PC-3 (cell line): ENCODE measurements around the gene WNK2. TPM values are rescaled to one million over a fixed set of nuclear protein-coding genes. Genes with fewer than 3 reads are reported as not detected.

Experiments
- ATAC-seq: fragments of 200-7000 bp; cut with Tn5 transposase; 2 replicates; pipeline ENCODE4 v1.9.1; 2020; ENCODE audit warnings: mild to moderate bottlenecking, moderate library complexity
- BruUV-seq: library from RNA; stranded (reverse); fragments of 400-500 nt; replicated peaks from 2 replicates; lab custom pipeline; 2021; lab: Mats Ljungman, UMichigan
- CTCF ChIA-PET: fragments of 300-600 bp; sonication (Branson Sonifier 250); formaldehyde crosslinking; loops from one replicate; lab custom pipeline; 2022; ENCODE audit warnings: antibody characterized with exemption; lab: Charles Lee
- POLR2A ChIA-PET: fragments of 300-600 bp; sonication (Branson Sonifier 250); formaldehyde crosslinking; loops from one replicate; lab custom pipeline; 2022; ENCODE audit warnings: antibody characterized with exemption; ENCODE audit not compliant: unreplicated experiment; lab: Charles Lee
- DNase-seq: peaks from one replicate; pipeline ENCODE4 v3.0.0-alpha.2; 2015
- H2AFZ ChIP-seq: fragments of 300-600 bp; sonication (generic); 2 replicates; pipeline ENCODE4 v1.6.0; 2016; ENCODE audit warnings: antibody characterized with exemption, low read length
- H3F3A ChIP-seq: fragments of 300-600 bp; sonication (generic); one replicate; pipeline ENCODE4 v1.6.0; 2017; ENCODE audit warnings: antibody characterized with exemption, low read length, control low read depth, mild to moderate bottlenecking; ENCODE audit not compliant: unreplicated experiment
- H3K27ac ChIP-seq: fragments of 300-600 bp; sonication (generic); 2 replicates; pipeline ENCODE4 v1.5.1; 2016; ENCODE audit warnings: mild to moderate bottlenecking, low read length
- H3K27me3 ChIP-seq: fragments of 300-600 bp; sonication (generic); 2 replicates; pipeline ENCODE4 v1.6.1; 2016; ENCODE audit warnings: low read length, mixed read lengths
- H3K36me3 ChIP-seq: fragments of 300-600 bp; sonication (generic); 2 replicates; pipeline ENCODE4 v1.6.1; 2016; ENCODE audit warnings: low read depth, mixed run types, low read length, mixed read lengths
- H3K4me1 ChIP-seq: fragments of 300-600 bp; sonication (generic); 2 replicates; pipeline ENCODE4 v1.5.1; 2016; ENCODE audit warnings: low read length; ENCODE audit not compliant: insufficient read depth
- H3K4me2 ChIP-seq: fragments of 300-600 bp; sonication (generic); 2 replicates; pipeline ENCODE4 v1.6.0; 2016; ENCODE audit warnings: low read length
- H3K4me3 ChIP-seq: fragments of 300-600 bp; sonication (generic); 2 replicates; pipeline ENCODE4 v1.5.1; 2016; ENCODE audit warnings: mild to moderate bottlenecking, low read length, mixed read lengths
- H3K79me2 ChIP-seq: fragments of 300-600 bp; sonication (generic); 2 replicates; pipeline ENCODE4 v1.6.1; 2017; ENCODE audit warnings: low read length, mixed read lengths
- H3K9ac ChIP-seq: fragments of 300-600 bp; sonication (generic); 2 replicates; pipeline ENCODE4 v1.6.0; 2016; ENCODE audit warnings: mild to moderate bottlenecking, low read length
- H3K9me2 ChIP-seq: fragments of 300-600 bp; sonication (generic); replicated peaks from 2 replicates; pipeline ENCODE4 v1.6.1; 2016; ENCODE audit warnings: mixed run types, low read length, mixed read lengths
- H3K9me3 ChIP-seq: fragments of 300-600 bp; sonication (generic); 2 replicates; pipeline ENCODE4 v1.6.1; 2016; ENCODE audit warnings: low read length, mixed read lengths
- H4K20me1 ChIP-seq: fragments of 300-600 bp; sonication (generic); 2 replicates; pipeline ENCODE4 v1.6.1; 2016; ENCODE audit warnings: low read length, mixed read lengths
- CTCF ChIP-seq: fragments of 300-600 bp; sonication (generic); conservative IDR thresholded peaks from 2 replicates; pipeline ENCODE4 v1.5.1; 2017; ENCODE audit warnings: antibody characterized with exemption, low read depth, mild to moderate bottlenecking, low read length
- EZH2 ChIP-seq: fragments of 300-600 bp; sonication (generic); IDR thresholded peaks from one replicate; pipeline ENCODE4 v1.6.1; 2017; ENCODE audit warnings: antibody characterized with exemption, mild to moderate bottlenecking, low read length; ENCODE audit not compliant: unreplicated experiment
- EZH2phosphoT487 ChIP-seq: fragments of 300-600 bp; sonication (generic); IDR thresholded peaks from 2 replicates; pipeline ENCODE4 v1.6.1; 2018; ENCODE audit warnings: mild to moderate bottlenecking, antibody characterized with exemption, low read length, borderline replicate concordance
- intact Hi-C: fragments of 100-400 bp; cut with micrococcal nuclease; formaldehyde crosslinking; loops from 2 replicates; pipeline ENCODE4 v1.9.0; 2023
- total RNA-seq: library from RNA; depleted of rRNA; stranded (reverse); fragments of >200 nt; gene quantifications from 2 replicates; pipeline ENCODE4 v1.2.3, GENCODE V29; 2014

The WNK2 gene
- total RNA-seq, 1 experiment from 2014 or later, result 11.7 TPM

GRCh38 chr9:93296889-93297480 is 113.0 kb downstream of the WNK2 start:
- Histone ChIP-seq H3K4me2 (no peak overlapping the region), H3F3A (no peaks in the 10 kb centered on the region), H4K20me1 (no peaks in the 10 kb centered on the region), H3K27me3 (no peaks in the 10 kb centered on the region), H3K79me2 (no peaks in the 10 kb centered on the region), H3K4me3 (no peak overlapping the region), H3K36me3 (no peaks in the 10 kb centered on the region), H3K9me2 (no peaks in the 10 kb centered on the region), H2AFZ (no peak overlapping the region), H3K27ac (no peak overlapping the region), H3K9me3 (no peaks in the 10 kb centered on the region), H3K4me1 (no peaks in the 10 kb centered on the region), H3K9ac (no peak overlapping the region)
- no TSS peak for BruUV-seq
- intact Hi-C loops, result no loop called here
- DNase-seq, result no peak
- no peak for ATAC-seq
- CTCF ChIA-PET, result no interaction called here
- POLR2A ChIA-PET, result no interaction called here
- TF ChIP-seq EZH2 (no peak), EZH2phosphoT487 (no peak), CTCF (no peak)

- no peak overlapping the region for H3K4me2 ChIP-seq
- no peaks in the 10 kb centered on the region for H3F3A ChIP-seq
- no peak overlapping the region for H3K4me3 ChIP-seq
- no peak for ATAC-seq
- no peaks in the 10 kb centered on the region for H3K27me3 ChIP-seq
- intact Hi-C loops, result no loop called here
- no peaks in the 10 kb centered on the region for H3K36me3 ChIP-seq
- no peaks in the 10 kb centered on the region for H3K9me3 ChIP-seq
- no peak for TF ChIP-seq EZH2phosphoT487
- no peak for TF ChIP-seq CTCF
- TF ChIP-seq EZH2, result no peak
- no peaks in the 10 kb centered on the region for H3K79me2 ChIP-seq
- ChIA-PET CTCF (no interaction called here), POLR2A (no interaction called here)
- H3K9ac ChIP-seq, result no peak overlapping the region
- no peaks in the 10 kb centered on the region for H3K4me1 ChIP-seq
- no peak overlapping the region for H3K27ac ChIP-seq
- BruUV-seq, result no TSS peak
- no peak overlapping the region for H2AFZ ChIP-seq
- H3K9me2 ChIP-seq, result no peaks in the 10 kb centered on the region
- no peak for DNase-seq
- H4K20me1 ChIP-seq, result no peaks in the 10 kb centered on the region
These were observed 113.9 kb downstream of the WNK2 start for GRCh38 chr9:93297659-93298497.
